Measurements from ENCODE around the gene USH2A. TPM values are rescaled to one million over a fixed set of nuclear protein-coding genes. Genes with fewer than 3 reads are reported as not detected.

Gene USH2A
- total and polyA plus RNA-seq, 2 experiments from 2014 or later: 0.24 TPM; not detected in 1

- Histone ChIP-seq H3K27me3 (no peaks in the 10 kb centered on the region), H3K4me3 (no peak overlapping the region), H3K9me3 (ENCODE audit: low read depth) (no peaks in the 10 kb centered on the region), H3K36me3 (no peaks in the 10 kb centered on the region), H3K27ac (no peak overlapping the region), H3K4me1 (ENCODE audit: low read depth) (no peaks in the 10 kb centered on the region)
- DNase-seq (ENCODE audit: low read depth in 1 of 2, low spot score in 1 of 2): peak in 1 of 2 donors; percentile 55
- no peak for TF ChIP-seq CTCF (IDR thresholded peaks at IDR 0.05; ENCODE audit: low read depth, low read length)
Measured at GRCh38 chr1:215878128-215878527, 545.1 kb downstream of the USH2A start.

- no peak for TF ChIP-seq CTCF (IDR thresholded peaks at IDR 0.05; ENCODE audit: low read depth, low read length)
- Histone ChIP-seq H3K4me1 (ENCODE audit: low read depth) (no peaks in the 10 kb centered on the region), H3K36me3 (no peaks in the 10 kb centered on the region), H3K9me3 (ENCODE audit: low read depth) (no peaks in the 10 kb centered on the region), H3K27me3 (no peaks in the 10 kb centered on the region), H3K27ac (no peak overlapping the region), H3K4me3 (no peak overlapping the region)
- DNase-seq (ENCODE audit: low read depth in 1 of 2, low spot score in 1 of 2): no peak
Measured at GRCh38 chr1:215877452-215877951, 545.7 kb downstream of the USH2A start.

- TF ChIP-seq CTCF (IDR thresholded peaks at IDR 0.05; ENCODE audit: low read depth, low read length): no peak
- no peak overlapping the region for H3K27ac ChIP-seq
Measured at GRCh38 chr1:215875712-215876111, 547.5 kb downstream of the USH2A start.

GRCh38 chr1:215875236-215875635 lies 548.0 kb downstream of the USH2A start:
- Histone ChIP-seq H3K36me3 (no peaks in the 10 kb centered on the region), H3K4me1 (ENCODE audit: low read depth) (no peaks in the 10 kb centered on the region), H3K27me3 (no peaks in the 10 kb centered on the region), H3K4me3 (no peak overlapping the region), H3K27ac (no peak overlapping the region), H3K9me3 (ENCODE audit: low read depth) (no peaks in the 10 kb centered on the region)
- no peak for TF ChIP-seq CTCF (IDR thresholded peaks at IDR 0.05; ENCODE audit: low read depth, low read length)
- DNase-seq (ENCODE audit: low read depth in 1 of 2, low spot score in 1 of 2): no peak

More at GRCh38 chr1:215875712-215876111, 547.5 kb downstream of the USH2A start:
- H3K4me1 ChIP-seq (ENCODE audit: low read depth): no peaks in the 10 kb centered on the region
- no peak overlapping the region for H3K4me3 ChIP-seq
- H3K9me3 ChIP-seq (ENCODE audit: low read depth): no peaks in the 10 kb centered on the region
- no peaks in the 10 kb centered on the region for H3K27me3 ChIP-seq
- H3K36me3 ChIP-seq: no peaks in the 10 kb centered on the region
- DNase-seq (ENCODE audit: low read depth in 1 of 2, low spot score in 1 of 2): no peak

GRCh38 chr1:215872658-215873057 lies 550.6 kb downstream of the USH2A start:
- Histone ChIP-seq H3K4me1 (ENCODE audit: low read depth) (no peaks in the 10 kb centered on the region), H3K27ac (no peak overlapping the region), H3K9me3 (ENCODE audit: low read depth) (no peaks in the 10 kb centered on the region), H3K27me3 (no peaks in the 10 kb centered on the region), H3K36me3 (no peaks in the 10 kb centered on the region), H3K4me3 (no peak overlapping the region)
- no peak for TF ChIP-seq CTCF (IDR thresholded peaks at IDR 0.05; ENCODE audit: low read depth, low read length)
- DNase-seq (ENCODE audit: low read depth in 1 of 2, low spot score in 1 of 2): no peak

- Histone ChIP-seq H3K27ac (no peak overlapping the region), H3K27me3 (no peaks in the 10 kb centered on the region), H3K4me3 (no peak overlapping the region), H3K4me1 (ENCODE audit: low read depth) (no peaks in the 10 kb centered on the region), H3K9me3 (ENCODE audit: low read depth) (no peaks in the 10 kb centered on the region), H3K36me3 (no peaks in the 10 kb centered on the region)
- no peak for DNase-seq (ENCODE audit: low read depth in 1 of 2, low spot score in 1 of 2)
- no peak for TF ChIP-seq CTCF (IDR thresholded peaks at IDR 0.05; ENCODE audit: low read depth, low read length)
Measured at GRCh38 chr1:215868500-215868899, 554.7 kb downstream of the USH2A start.
